T-helper 1 cell treated with Interleukin-12 subunit alpha and Interleukin-12 subunit beta and Interleukin-4 antibody, amounts not matched to agents 30 ng/mL and 1 ng/mL, for 36 hours (primary cell): ENCODE results near the gene VMP1. TPM values are rescaled to one million over a fixed set of nuclear protein-coding genes. Genes with fewer than 3 reads are reported as not detected.

Experiments
- intact Hi-C: fragments of 100-400 bp; cut with micrococcal nuclease; formaldehyde crosslinking; loops from one replicate; pipeline ENCODE4 v1.15.1; 2024
- total RNA-seq: library from RNA; stranded (reverse); gene quantifications from 2 replicates; pipeline ENCODE4 v1.2.3, GENCODE V29; 2022

VMP1 gene
- total RNA-seq, 1 donor from 2014 or later: 449 TPM

DNA sequence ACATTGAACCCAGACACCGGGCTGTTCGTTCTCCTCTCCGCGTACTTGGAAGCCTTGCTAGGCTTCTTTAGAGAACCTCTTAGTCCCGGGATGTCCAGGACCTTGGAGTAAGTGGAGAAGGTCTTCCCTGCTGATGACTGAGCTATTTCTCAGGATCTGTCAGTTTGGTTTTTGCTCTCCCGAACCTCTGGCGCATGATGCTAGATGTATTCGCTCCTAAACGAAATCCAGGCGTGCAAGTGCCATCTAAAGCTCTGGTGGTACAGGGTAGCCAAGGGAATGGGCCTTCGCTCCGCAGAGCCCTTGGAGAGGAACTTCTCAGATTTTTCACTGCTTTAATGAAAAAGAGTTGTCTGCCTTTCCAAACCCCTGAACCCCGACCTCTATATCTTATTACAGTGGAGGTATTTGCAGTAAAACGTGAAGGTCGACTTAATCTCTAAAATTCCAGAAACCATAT lies 547 bp downstream of the VMP1 start:
- intact Hi-C loops: loop anchor here (1.0 to 10.0 kb wide), 15 partner anchors 45 to 1193 kb away; partner anchors contain the start of genes CLTC, DHX40, GDPD1 and HEATR6

DNA sequence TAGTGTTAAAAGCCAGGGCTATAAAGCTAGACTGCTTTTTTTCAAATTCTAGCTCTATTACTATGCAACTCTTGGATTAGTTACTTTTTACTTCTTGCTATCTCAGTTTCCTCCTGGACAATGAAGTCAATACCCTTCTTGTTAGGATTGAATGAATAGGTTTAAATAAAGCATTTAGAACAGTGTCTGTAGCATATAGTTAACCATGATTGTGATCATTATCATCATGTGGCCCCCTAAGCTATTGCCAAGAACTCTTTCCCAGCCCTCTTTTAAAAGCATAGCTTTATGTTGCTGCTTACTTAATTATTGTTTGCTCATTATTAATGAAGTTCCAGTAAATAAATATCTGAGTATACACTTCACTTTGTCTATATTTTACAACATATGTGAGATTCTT lies 4.5 kb downstream of the VMP1 start:
- intact Hi-C loops: no loop called here

DNA sequence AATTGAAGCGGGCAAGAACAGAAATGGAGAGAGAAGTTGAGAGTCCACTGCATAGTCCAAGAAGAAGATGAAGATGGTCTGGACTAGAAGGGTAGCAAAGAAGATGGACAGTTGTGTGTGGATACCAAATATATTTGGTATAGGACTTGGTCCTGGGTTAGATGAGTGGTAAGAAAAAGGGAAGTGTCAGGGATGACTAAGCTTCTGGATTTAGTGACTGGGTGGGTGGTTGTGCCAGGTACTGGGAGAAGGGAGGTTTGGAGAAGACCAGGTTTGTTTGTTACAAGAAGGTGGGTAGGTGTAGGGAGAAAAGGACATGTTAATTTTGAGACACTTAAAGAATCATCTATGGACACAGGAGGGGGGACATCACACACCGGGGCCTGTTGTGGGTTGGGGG lies 5.4 kb downstream of the VMP1 start:
- intact Hi-C loops: no loop called here

DNA sequence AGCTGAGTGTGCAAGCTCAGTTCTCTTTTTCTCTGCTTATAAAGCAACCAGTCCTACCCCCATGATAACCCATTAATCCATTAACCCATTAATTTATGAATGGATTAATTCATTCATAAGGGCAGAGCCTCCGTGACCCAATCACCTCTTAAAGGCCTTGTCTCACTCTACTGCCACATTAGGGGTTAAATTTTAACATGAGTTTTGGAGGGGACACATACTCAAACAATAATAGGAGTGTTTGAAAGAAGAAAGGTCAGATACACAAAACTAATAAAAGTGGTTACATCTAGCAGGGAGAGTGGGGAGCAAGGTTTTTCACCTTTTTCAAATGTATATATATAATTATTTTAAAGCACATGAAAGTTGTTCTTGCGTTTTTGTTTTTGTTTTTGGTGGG lies 6.8 kb downstream of the VMP1 start:
- intact Hi-C loops: no loop called here

DNA sequence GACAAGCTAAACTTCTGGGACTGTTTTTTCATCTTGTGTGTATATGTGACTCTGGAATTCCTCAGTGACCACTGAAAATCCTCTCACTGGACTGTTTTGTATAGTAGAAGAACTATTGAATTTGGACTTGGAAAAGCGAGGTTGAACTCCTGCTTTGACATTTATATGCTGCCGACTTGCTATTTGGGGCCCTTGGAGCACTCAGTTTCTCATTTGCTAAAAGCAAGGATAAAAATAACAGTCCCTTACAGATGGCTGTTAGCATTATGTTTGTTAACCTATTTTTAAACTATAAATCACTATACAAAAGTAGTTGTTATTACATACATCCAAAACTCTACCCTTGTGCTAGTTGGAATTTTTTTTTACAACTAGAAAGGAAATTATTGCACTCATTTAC lies 9.0 kb downstream of the VMP1 start:
- intact Hi-C loops: no loop called here

DNA sequence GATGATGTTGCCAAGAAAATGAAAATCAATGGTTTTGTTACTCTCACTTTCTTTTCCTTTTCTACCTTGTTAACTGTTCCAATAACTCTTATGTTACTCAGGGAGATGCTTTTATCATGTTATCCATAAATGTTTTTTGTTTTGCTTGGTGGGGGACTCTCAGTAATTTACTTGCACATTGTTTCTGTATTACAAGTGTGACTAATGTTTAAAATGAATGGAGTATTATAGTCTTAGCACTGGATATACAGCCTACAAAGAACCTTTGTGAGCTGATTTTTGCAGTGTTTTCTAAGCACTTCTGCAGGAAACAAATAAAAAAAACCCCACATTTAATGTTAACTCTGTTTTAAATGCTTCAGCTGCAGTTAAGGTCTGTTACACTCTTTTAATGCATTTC lies 12.1 kb downstream of the VMP1 start:
- intact Hi-C loops: no loop called here

DNA sequence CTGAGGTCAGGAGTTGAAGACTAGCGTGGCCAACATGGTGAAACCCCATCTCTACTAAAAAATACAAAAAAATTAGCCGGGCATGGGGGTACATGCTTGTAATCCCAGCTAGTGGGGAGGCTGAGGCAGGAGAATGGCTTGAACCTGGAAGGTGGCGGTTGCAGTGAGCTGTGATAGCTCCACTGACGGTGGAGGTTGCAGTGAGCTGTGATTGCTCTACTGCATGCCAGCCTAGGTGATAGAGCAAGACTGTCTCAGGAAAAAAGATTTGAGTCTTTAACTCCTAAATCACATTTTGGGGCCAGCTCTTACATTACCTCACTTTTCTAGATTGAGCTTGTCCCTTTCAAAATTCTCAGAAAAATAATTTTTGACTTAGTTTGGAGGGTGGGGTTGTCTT lies 15.2 kb downstream of the VMP1 start:
- intact Hi-C loops: no loop called here

DNA sequence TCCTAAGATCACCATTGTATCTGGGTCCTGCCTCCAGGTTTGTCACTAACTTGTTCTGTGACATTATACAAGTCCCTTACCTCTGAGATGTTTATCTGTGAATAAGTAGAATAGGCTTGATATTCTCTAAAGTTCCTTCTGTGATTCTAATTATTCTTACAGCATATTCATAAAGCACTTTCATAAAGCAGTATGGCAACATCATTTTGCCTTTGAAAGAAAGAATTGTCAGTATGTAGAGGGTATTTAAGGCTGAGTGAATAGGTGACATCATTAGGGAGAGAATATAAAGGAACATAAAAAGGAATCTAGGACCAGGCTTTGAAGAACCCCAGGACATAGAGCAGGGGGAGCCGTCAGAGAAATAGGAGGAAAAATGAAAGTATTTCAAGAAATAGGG lies 15.6 kb downstream of the VMP1 start:
- intact Hi-C loops: no loop called here

DNA sequence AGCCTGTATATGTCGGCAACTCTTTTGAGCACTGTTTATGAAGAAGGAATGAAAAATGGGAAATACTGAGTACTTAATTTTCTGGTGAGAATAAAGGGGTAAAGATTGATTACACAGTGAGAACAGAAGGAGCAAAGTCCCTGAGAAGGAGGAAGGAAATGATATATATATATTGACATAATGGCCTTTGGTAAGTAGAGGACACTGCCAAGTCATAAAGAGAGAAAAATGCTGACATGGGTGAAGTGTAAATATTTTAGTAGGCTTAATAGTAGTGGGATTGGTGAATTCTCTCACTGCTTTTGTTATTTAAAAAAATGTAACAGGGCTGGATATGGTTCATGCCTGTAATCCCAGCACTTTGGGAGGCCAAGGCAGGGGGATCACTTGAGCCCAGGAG lies 16.2 kb downstream of the VMP1 start:
- intact Hi-C loops: no loop called here

DNA sequence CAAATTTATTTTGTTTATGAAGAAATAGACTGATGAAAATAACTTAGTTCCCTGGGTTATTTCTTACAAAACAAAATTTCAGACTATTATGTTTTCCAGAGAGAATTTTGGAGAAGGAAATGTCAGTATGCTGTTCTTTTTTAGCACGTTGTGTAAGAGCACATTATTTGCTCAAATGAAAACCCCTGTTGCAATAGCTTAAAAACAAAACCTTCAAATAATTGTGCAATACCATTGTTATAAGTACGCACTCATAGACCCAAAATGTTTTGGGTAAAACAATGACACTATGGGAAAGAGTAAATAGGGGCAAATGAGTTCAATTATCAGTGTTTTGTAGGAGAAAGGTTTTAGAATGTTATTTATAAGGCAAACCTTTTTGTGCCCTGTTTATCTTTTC lies 18.2 kb downstream of the VMP1 start:
- intact Hi-C loops: no loop called here

DNA sequence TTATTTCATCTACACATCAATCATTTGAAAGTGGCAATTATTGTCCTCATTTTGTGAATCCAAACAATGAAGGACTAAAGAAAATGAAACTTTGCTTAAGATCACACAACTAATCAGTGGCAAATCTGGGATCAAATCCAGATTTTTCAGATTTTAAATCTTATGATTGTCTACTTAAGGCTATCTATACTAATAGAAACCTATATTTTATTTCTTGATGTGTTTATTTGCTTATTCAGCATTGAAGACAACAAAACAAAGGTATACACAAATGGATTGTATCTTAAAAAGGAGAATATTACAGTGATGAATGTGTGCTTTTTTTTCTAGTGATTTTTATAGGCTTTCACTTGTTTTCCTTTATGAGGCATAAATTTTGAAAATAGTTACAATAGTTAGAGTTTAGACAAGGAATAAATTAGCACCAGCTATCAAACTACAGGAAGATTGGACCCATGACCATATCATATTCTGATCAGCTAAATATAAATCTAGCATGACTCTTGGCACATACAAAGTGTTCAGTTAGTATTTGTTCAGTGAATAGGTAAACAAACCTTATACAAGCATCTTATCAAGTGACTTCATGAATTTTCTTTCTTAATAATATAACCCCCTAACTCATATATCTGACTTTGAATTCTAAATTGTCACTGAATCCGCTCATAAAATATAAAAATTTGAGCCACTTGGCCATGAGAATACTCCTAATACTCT lies 20.5 kb downstream of the VMP1 start:
- intact Hi-C loops: no loop called here

DNA sequence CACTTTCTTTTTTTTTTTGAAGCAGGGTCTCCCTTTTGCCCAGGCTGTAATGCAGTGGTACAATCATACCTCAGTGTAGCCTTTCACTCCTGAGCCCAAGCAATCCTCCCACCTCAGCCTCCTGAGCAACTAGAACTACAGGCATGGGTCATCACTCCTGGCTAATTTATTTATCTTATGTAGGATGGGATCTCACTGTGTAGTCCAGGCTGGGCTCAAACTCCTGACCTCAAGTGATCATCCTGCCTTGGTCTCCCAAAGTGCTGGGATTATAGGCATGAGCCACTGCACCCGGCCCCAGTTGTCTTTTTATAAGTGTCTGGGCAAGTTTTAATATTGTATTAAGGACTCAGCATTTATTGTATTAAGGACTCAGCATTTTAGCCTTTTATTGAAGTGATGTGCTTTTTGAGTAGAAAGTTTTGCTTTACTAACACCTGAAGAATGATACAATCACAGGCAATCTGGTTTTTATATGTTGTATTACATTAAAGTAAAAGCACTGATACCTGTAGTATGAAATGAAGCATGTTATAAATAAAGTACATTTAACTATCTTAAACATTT lies 22.9 kb downstream of the VMP1 start:
- intact Hi-C loops: no loop called here

DNA sequence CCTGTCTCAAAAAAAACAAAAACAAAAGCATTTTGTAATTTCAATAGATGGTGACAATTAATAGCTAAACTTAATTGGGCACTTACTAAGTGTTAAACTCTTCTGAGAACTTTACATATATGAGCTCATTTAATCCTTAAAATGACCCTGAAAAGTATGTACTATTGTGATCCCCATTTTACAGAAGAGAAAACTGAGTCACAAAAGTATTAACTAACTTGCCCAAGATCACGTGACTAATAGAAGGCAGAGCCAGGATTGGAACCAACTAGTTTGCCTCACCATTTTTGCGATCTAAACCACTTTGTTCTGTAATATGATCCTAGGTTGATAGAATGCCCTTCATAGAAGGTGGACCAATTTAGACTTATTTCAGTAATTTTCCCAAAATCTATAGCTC lies 26.2 kb downstream of the VMP1 start:
- intact Hi-C loops: no loop called here

DNA sequence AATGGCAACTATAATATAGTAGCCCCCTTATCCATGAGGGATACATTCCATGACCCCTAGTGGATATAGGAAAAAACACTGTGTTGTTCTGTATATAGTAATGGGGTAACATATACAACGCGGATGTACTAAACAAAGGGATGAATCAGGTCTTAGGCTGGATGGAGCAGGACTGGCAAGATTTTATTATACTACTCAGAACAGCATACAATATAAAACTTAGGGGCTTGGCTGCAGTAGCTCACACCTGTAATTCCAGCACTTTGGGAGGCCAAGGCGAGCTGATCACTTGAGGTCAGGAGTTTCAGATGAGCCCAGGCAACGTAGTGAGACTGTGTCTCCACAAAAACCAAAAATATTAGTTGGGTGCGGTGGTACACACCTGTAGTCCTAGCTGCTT lies 26.8 kb downstream of the VMP1 start:
- intact Hi-C loops: no loop called here

DNA sequence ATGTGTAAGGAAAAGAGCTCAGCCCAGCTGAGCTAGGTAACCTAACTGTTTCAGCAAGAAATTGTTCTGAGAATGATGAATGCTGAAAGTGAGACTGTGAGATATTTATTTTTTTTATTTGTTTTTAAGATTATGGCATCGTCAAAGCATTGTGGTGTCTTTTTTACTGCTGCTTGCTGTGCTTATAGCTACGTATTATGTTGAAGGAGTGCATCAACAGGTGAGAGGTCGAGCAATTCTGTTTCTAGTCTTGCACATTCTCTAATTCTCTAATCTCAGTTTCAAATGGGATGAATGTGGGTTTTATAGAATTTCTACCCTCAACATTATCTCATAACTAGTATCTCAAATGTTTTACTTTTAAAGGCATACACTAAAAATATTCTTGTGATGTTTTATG lies 29.9 kb downstream of the VMP1 start:
- intact Hi-C loops: no loop called here

DNA sequence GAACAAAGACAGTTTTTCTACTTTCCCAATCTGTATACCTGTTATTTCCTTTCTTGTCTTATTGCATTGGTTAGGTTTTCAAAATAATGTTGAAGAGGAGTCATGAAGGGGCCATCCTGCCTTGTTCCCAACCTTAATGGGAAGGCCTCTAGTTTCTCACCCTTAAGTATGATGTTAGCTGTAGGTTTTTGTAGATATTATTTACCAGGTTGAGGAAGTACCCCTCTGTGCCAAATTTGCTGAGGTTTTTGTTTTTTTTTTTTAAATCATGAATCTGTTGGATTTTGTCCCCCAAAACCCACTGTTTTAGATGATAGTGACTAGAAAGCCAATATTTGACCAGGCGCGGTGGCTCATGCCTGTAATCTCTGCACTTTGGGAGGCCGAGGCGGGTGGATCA lies 36.4 kb downstream of the VMP1 start:
- intact Hi-C loops: loop anchor here (10.0 kb wide), 1 partner anchor 429 kb away; no protein-coding TSS in a partner anchor

DNA sequence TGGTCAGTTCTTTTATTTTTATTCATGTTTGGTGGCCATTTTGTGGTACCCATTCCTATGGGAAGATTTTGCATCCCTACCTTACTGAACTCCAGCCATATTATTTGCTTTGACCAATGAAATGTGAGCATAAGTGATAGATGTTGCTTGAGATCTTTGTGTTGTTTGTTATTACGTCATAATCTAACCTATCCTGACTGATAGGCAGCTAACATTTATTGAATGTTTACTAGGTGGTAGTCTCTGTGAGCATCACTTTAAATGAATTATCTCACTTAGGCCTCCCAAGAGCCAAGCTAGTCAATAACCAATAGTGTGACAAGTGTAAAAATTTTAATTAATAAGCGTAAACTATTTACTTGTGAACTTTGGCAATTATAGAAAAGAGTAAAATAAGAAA lies 37.6 kb downstream of the VMP1 start:
- intact Hi-C loops: loop anchor here (5.0 to 10.0 kb wide), 2 partner anchors 292 to 430 kb away; no protein-coding TSS in a partner anchor

DNA sequence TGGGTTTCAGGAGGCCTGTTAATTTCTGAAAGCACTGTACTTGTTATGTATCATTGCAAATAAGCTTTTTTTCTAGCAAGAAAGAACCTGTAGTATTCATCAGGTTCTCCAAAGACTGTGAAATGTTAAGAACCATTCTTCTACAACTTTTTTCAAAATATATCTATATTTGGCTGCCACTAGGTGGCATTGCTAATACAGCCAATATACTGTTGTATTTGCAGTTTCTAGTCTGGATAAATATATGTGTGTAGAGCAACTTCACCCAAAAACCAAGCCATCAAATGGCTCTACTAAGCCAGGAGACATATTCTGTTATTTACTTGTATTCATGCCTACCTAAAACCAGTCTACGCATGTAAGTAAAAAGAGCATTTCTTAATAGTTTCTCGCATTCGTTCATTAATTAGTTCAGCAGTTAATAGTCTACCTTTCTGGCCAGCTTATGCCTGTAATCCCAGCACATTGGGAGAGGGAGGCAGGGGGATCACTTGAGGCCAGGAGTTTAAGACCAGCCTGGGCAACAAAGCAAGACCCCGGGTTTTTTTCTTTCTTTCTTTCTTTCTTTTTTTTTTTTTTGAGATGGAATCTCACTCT lies 39.5 kb downstream of the VMP1 start:
- intact Hi-C loops: loop anchor here (1.0 to 10.0 kb wide), 3 partner anchors 112 to 432 kb away; no protein-coding TSS in a partner anchor

DNA sequence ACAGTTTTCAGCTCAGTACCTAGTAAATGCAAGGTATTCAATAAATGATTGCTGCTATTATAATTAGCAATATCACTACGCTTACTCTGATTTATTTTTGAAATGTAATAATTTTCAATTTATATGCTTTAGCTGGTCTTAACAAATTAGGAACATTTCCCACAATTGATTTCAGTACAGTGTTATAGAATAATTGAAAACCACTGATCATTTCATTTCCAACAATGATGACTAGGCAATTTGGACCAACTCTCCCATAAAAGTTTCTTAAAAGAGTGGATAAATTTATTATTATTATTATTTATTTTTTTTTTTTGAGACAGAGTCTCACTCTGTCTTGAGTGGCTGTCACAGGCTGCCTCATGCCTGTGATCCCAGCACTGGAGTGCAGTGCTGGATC lies 41.1 kb downstream of the VMP1 start:
- intact Hi-C loops: loop anchor here (5.0 to 10.0 kb wide), 2 partner anchors 289 to 434 kb away; no protein-coding TSS in a partner anchor

DNA sequence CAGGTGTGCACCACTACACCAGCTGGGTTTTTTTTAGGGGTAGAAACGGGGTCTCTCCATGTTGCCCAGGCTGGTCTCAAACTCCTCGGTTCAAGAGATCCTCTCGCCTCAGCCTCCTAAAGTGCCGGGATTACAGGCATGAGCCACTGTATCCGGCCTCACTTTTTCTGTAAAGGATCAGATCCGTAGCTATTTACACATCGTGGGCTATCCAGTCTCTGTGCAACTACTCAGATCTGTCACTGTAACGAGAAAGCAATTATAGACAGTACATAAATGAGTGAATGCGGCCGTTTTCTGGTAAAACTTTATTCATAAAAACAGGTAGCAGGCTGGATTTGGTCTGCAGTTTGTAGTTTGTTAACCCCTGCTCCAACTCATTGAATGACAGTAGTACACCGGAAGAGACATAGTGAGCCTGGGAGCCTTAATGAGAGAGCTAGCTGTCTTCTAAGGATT lies 44.5 kb downstream of the VMP1 start:
- intact Hi-C loops: loop anchor here (2.0 kb wide), 1 partner anchor 213 kb away; the partner anchor contains the start of gene RNFT1

DNA sequence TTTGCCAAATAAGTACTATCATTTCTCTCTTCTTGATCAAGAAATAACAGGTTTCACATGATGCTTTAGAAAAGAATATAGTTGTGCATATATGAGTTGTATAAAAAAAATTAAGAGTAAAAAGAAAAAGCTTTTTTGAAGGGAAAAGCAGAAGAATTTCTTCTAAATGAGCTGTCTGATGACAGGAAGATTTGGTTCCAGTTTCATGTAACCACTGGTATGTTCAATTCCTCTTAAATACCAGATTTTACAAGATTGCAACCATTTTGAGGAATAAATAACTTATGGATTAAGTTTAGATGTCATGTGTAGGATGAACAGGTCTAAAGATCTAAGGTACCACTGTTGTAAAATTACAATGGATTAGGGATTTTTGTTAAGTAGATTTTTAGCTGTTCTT lies 45.0 kb downstream of the VMP1 start:
- intact Hi-C loops: loop anchor here (2.0 kb wide), 1 partner anchor 212 kb away; the partner anchor contains the start of gene RNFT1

DNA sequence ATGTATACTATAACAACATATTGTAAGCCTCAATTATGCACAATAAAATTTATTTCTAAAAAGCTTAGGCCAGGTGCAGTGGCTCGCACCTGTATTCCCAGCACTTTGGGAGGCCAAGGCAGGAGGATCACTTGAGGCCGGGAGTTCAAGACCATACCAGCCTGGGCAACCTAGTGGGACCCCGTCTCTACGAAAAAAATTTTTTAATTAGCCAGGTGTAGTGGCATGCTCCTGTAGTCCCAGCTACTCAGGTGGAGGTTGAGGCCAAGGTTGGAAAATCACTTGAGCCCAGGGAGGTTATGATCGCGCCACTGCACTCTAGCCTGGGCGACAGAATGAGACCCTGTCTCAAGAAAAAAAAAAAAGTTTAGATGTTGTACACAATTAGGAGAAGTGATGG lies 45.5 kb downstream of the VMP1 start:
- intact Hi-C loops: loop anchor here (1.0 to 2.0 kb wide), 10 partner anchors 33 to 212 kb away; partner anchors contain the start of genes PTRH2, RNFT1, RPS6KB1 and VMP1
